HG02623 (cell line): ENCODE results near the gene ASIC3.
"Not testable (repeated sequence)": the region's sequence is repeated elsewhere in the genome, so short reads cannot be mapped to it uniquely, and the experiment has no call there.

Source experiments
- ATAC-seq: cut with Tn5 transposase; IDR thresholded peaks from one replicate; pipeline ENCODE4 v1.9.1; 2021; ENCODE audit warnings: moderate library complexity; ENCODE audit not compliant: unreplicated experiment

Gene ASIC3

DNA sequence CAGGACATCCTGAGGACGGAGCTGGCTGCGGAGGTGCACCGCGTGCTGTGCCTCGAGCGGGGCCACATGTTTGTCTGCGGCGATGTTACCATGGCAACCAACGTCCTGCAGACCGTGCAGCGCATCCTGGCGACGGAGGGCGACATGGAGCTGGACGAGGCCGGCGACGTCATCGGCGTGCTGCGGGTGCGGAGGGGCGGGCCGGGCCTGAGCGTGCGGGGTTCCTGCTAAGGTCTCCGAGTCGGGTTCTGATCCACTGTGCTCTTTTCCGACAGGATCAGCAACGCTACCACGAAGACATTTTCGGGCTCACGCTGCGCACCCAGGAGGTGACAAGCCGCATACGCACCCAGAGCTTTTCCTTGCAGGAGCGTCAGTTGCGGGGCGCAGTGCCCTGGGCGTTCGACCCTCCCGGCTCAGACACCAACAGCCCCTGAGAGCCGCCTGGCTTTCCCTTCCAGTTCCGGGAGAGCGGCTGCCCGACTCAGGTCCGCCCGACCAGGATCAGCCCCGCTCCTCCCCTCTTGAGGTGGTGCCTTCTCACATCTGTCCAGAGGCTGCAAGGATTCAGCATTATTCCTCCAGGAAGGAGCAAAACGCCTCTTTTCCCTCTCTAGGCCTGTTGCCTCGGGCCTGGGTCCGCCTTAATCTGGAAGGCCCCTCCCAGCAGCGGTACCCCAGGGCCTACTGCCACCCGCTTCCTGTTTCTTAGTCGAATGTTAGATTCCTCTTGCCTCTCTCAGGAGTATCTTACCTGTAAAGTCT, 34.4 kb upstream of the ASIC3 start:
- no peak for ATAC-seq

DNA sequence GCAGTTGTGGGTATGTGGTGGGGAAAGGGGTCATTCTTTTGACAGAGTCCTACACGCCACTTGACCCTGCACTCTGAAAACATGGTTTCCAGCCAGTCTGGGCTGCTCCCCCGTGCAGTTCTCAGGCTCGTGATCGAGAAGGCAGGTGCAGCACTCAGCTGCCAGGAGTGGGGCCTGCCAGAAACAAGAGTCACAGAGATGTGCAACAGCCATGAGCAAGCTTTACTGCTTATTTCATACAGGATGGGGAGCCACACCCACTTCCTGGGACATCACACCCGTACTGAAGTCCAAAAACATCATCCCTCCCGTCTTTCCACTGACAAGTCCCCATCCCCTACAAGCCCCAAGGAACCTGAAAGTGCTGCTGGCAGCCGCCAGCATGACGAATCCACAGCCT, 33.4 kb upstream of the ASIC3 start:
- no peak for ATAC-seq

DNA sequence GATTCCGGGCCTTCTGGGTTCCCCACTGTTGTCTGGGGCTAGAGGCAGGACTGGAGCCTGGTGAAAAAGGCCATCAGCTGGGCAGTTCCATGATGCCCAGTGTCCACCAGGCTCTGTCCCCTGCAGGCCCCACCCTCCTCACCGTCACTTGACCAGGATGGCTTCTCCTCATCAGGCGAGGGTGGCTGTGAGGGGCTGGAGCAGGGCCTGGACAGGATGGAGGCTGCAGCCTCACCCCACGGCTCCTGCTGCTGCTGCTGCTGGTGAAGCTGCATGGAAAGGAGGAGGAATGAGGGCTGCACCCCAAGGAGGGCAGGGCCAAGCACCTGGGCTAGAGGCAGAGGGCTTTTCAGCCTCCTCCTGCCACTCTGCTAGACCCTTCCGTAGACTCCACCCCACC, 32.4 kb upstream of the ASIC3 start:
- no peak for ATAC-seq

DNA sequence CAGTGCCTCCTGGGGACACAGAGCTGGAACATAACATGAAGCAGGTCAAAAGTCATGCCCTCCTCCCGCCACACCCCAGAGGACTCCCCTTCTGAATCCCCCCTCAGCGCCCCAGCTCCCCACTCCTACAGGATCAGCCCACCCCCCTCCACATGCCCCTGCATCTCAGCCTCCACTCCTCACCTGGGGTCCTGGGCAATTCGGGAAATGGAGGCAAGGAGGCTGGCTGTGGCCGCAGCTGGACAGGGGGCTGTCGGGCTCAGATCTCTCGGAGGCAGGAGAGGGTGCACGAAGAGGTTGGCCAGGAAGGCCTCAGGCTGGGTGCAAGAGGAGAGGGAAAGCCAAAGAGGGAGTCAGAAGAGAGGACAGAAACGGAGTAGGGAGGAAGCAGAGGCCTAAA, 31.8 kb upstream of the ASIC3 start:
- no peak for ATAC-seq

DNA sequence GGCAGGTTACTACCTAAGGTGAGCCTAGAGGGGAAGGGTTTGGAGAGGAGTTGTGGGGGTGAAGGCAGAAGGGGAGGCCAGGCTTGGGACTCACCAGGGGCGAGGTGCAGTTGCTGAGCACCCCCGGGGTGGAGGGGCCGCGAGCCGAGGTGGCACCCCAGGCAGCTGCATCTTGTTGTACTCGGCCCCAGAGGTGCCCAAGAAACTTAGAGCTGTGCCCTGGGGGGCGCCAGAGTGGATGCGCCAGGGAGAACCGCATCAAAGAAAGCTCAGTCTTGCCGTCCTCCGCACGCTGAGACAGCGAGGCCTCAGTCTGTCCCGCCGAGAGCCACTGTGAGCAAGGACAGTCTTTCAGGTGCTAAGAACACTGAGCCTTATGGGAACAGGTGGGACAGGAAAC, 31.4 kb upstream of the ASIC3 start:
- ATAC-seq = no peak

DNA sequence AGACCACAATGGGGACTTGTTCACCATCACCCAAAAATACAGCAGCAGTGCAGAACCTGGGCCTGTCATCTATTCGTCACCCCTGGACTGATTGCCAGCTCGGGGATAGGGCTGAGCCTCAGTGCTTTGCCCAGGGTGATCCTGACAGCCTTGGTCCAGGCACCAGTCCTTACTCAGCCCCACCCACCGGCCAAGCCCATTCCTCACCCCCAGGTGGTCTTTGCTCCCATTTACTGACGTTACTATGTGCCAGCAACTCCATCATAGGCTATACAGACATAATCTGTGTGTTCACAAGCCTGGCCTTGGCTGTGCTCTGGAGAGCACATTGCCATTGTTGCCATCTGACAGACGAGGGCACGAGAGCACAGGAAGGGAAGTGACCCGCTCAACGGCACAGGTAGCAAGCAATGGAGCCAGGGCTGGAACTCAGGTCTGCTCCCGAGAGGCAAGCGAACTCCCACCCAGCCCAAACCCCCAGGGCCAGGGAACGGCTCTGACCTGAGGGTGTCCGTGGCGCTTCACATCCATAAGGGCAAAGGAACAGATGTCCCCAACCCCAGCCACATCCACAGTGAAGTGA, 30.9 kb upstream of the ASIC3 start:
- no peak for ATAC-seq

DNA sequence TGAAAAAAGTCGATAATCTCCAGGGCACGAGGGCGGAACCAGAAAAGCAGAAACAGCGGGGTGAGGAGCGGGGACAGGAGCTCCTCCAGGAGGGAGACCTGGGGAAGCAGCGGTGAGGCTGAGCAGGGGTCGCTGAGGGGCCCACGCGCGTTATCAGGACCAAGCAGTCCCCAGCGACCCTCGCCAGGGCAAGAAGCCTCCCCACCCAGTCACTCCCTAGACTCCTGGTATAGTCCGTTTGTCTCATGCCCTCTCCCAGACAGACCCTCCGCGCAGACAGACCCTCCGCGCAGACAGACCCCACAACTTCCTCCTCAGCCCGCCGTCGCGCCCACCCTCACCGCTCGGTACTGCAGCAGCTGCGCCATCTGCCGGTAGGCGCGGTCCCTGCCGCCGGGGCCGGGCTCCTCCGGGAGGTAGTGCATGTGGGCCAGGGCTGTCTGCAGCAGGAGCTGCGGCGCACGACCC, 30.3 kb upstream of the ASIC3 start:
- ATAC-seq = peak; percentile 56

DNA sequence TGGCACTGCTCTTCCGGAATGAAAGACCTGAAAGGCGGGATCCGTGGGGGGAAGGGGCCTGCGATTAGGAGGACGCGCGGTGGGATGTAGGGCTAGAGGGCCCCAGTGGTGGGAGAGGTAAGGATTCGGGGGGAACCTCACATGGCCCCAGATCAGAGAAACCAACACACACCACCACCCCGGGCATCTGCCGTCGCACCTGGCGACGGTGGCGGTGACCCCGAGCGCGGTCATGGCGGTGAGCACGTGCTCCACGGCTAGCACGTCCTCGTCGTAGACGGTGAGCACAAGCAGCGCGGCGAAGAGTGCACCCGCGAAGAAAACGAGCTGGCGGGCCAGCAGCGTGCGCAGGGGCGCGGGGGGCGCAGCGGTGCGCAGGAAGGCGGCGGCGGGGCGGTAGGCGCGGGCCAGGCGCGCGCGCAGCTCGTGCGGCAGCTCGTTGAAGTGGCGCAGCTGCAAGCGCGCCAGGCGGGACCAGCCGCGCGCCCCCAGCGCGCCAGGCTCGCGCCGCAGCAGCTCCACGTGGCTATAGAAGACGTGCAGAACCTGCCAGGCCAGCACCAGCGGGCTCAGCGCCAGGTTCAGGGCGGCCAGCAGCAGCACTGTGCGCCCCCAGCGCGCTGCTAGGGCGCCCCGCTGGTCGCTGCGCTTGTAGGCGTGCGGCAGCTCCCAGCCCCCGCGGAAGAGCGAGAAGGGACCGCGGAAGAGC, 29.8 kb upstream of the ASIC3 start:
- peak; percentile 7 for ATAC-seq

DNA sequence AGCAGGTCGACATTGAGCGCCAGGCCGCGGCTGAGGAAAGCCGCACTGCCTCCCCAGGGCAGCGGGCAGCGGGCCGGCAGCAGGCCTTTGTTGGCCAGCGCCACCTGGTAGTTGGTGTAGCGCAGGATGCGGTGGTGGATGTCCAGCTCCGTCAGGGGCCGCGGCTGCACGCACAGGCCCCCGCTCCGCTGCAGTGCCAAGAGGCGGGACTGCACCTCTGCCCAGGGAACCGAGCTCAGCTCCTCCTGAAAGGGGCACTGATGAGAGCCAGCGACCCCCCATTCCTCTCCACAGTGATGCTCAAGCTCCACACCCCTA, 29.2 kb upstream of the ASIC3 start:
- ATAC-seq = no peak

DNA sequence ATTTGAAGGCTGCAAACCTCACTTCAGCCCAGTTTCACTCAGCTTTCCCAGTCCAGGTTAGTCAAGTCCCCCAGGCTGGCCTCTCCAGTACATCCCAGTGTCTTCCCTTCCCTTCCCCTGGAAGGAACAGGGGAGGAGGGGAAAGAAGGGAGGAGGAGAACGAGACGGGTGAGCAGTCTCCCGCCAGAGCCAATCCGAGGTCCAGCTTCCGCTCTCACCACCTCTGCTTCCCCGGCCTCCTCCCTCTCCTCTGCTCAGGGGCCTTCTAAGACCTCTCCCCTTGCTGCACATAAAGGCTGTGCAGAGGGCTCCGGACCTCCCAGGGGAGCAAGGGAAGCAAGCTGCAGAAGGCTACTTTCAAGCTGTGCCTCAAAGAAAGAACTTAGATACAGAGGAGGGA, 28.1 kb upstream of the ASIC3 start:
- no peak for ATAC-seq

DNA sequence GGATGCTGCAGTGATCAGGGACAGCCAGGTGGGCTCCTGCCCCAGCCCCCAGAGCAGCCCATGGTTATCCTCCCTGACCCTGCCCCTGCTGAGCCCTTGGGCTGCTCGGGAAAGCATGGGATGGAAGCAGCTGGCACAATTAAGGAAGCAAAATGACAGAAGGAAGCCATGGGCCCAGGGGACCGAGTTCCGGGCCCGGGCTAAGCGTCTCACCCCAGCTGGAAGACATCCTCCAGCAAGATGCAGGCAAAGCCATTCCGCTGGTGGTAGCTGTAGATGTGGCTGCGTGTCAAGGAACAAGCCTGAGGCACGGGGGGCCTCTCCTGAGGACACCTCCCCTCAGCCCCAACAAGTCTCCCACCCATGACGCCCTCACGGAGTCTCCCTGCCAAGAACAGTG, 25.1 kb upstream of the ASIC3 start:
- no peak for ATAC-seq

DNA sequence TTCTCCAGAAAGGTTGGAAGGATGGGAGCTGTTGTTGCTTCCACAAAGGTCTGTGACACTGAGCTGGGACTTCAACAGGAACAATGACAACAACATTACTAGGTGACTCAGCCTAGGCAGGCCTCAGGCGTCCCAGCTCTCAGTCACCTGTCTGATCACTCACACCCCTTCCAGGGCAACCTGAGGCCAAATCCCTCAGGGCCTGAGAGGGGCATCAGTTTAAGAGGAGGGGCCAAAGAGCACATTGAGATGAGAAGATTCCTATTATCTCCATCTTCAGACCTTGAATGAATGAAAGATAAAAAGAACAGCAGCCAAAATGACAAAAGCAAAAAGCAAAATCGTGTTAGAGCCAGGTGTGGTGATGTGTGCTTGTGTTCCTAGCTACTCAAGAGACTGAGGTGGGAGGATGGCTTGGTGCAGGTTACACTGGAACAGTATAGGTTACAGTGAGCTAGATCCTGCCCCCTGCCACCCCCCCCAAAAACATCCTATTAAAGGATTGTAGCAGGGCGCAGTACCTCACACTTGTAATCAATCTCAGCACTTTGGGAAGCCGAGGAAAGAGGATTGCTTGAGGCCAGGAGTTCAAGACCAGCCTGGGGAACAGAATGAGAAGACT, 23.8 kb upstream of the ASIC3 start, which contains the start of gene ATG9B:
TSS of gene ATG9B (minus strand) at position 60 of the 622 bp plus-strand sequence. CDS start 71 bp downstream, outside the sequence.
- no peak for ATAC-seq

DNA sequence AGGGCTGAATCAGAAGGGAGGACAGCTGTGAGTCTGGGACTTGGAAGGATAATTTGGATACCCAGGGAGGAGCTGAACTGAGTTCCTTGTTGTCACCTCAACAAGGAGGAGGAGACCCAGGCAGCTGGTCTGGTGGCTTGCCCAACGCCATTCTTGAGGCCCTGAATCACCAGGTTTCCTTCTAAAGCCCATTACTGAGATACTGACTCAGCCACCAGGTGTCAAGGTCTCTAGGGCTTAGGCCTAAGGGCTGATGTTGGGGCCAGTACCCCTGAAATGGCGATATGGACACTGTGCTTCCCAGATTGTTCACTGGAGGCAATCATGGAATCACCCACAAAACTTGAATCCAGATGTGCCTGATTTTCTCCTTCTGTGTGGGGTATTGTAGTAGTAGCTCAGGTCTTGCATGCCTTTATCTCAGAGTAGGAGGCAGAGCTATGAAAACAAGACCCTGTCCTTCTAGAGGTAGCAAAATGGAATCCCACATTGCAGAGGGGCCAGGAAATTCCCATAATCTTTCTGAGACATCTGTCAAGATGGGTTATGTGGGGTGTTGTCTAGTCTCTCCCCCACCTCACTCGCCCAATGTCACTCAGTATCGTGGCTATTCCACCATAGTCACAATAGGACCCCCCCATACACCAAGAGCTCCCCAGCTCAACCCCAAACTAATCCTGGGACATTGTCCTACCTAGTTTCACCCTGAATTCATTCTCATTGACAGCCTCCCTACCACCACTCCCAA, 22.2 kb upstream of the ASIC3 start:
- ATAC-seq = no peak

DNA sequence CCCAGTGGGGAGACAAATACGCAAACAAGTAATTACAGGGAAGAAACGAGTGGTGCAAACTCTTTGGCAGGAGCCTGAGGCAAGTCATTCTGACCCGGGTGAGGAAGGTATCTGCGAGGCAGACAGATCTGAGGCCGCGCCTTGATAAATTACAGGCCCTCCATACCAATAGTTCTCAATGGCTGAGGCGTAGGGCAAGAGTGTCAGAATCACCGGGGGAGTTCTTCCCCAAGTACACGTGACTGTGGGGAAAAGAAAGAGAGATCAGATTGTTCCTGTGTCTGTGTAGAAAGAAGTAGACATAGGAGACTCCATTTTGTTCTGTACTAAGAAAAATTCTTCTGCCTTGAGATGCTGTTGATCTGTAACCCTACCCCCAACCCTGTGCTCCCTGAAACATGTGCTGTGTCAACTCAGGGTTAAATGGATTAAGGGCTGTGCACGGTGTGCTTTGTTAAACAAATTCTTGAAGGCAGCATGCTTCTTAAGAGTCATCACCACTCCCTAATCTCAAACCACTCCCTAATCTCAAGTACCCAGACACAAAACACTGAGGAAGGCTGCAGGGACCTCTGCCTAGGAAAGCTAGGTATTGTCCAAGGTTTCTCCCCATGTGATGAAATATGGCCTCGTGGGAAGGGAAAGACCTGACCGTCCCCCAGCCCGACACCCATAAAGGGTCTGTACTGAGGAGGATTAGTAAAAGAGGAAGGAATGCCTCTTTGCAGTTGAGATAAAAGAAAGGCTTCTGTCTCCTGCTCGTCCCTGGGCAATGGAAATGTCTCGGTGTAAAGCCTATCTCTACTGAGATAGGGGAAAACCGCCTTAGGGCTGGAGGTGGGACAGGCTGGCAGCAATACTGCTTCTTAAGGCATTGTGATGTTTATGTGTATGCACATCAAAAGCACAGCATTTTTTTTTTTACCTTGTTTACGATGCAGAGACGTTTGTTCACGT, 21.3 kb upstream of the ASIC3 start:
- ATAC-seq = not testable (repeated sequence)

DNA sequence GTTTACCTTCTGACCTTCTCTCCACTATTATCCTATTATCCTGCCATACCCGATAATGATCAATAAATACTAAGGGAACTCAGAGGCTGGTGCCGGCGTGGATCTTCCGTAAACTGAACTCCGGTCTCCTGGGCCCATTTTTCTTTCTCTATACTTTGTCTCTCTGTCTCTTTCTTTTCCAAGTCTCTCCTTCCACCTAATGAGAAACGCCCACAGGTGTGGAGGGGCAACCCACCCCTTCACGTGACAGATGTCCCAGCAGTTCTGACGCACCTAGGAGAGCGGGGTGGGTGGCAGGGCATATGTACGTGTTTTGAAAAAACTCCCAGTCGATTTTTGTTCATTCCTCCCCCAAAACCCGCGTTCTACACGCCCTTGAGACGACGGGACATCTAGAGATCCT, 20.6 kb upstream of the ASIC3 start:
- not testable (repeated sequence) for ATAC-seq

DNA sequence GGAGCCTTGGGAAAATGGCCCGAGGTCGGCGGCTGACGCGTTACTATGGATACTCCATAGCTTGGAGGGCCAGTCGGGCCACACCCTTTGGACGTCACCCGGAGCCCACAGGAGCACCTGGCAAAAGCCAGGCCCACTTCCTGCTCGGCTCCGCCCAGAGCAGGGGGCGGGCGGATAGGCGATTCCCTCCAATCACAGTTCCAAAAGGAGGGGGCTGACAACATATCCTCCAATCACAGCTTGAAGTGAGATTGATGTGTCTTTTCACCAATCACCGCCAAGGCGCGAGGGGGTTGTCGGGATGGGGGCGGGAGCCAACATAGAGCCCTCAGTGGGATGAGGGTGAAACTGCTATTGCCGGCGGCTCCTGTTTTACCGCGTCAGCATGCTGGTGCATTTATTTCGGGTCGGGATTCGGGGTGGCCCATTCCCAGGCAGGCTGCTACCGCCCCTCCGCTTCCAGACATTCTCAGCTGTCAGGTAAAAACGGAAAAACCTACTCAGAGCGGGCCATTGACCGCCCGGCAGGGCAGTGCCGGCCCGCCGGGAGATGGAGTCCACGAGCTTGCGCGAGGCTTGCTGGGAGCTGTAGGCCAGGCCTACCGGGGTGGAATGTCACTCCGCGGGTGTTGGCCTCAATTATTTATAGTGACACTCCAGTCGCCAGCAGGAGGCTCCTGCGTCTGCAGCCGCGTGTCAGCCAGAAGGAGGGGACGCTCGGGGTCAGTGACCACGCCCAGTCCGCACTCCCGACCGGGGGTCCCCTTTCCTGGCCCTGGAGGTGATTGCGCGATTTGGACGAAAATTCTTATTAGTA, 20.0 kb upstream of the ASIC3 start, which contains the start of gene ABCB8:
TSS of gene ABCB8 (plus strand) at position 320 of the 817 bp plus-strand sequence. CDS start at position 386, 66 bp downstream.
- ATAC-seq = peak; percentile 98

DNA sequence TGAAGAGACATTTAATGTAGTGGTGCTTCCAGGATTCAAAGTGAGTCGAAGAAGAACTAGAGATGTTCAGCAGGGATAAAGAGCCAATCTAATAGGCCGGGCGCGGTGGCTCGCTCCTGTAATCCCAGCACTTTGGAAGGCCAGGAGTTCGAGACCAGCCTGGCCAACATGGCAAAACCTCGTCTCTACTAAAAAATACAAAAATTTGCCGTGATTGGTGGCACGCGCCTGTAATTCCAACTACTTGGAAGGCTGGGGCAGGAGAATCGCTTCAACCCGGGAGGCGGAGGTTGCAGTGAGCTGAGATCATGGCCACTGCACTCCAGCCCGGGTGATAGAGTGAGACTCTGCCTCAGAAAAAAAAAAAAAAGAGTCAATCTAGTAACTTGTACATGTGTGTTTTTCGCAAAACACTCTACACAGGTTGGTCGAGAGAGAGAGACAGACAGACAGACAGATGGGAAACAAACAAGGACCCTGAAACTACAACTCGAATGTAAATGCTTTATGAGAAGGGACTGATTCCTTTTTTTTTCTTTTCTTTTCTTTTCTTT, 19.3 kb upstream of the ASIC3 start:
- no peak for ATAC-seq

DNA sequence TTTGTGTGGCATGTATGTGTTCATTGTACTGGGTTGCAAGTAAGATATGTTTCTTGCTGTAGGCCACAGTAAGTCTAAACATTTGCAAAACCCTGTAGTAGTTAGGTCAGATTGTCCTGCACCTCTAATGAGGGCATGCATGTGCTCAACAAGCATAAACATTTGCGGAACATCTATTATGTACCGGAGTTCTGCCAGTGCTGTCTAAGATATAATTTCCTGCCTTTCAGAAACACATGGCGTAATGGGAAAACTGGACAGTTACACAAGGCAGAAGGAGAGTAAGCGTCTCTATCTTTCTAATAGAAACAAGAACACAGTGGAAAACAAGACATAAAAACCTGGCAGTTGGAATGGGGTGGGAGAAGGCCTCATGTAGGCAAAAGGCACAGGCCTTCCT, 17.3 kb upstream of the ASIC3 start:
- ATAC-seq = no peak
